Thyroid gland (tissue), 4 donors: ENCODE results near the gene MPST.

Source experiments
- POLR2A ChIP-seq, 2 donors: fragments of 450-650 bp; IDR thresholded peaks; one replicate each; pipeline ENCODE4 v1.6.1; 2017; ENCODE audit warnings: antibody characterized with exemption in 2 of 2, mild to moderate bottlenecking in 2 of 2, moderate library complexity in 1 of 2
- TF ChIP-seq, protein P1 (sequence below), 6 experiments: fragments of 200-600 bp in 3 of 6; fragments of 450-650 bp in 3 of 6; sonication (generic) in 3 of 6; IDR thresholded peaks; one replicate each; pipeline ENCODE4 v1.5.1; 2016 to 2019; ENCODE audit warnings: antibody characterized with exemption in 6 of 6, mild to moderate bottlenecking in 2 of 6, inconsistent platforms in 1 of 6, moderate library complexity in 1 of 6

DNA sequence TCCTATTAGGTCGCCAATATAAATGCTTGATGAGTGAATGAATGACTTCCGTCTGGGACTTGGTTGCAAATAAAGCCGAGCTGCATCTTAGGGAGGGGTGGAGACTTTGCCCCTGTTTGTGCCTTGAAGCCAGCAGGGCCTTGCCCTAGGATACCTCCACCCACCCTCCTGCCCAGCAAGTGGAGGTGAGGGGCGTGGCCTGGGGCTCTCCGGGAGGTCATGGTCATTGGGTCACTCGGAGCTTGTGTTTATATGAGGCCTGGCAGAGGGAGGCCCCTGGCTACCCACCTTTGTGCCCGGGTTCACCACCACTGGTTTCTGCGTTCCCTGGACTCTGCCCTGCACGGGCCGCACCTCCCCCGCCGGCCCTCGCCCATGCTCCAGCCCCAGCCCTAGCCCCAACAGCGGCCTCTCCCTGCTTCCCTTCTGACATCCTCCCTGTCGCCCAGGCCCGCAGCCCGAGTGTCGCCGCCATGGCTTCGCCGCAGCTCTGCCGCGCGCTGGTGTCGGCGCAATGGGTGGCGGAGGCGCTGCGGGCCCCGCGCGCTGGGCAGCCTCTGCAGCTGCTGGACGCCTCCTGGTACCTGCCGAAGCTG, 4.3 kb downstream of the MPST start:
- TF ChIP-seq, protein P1, sequence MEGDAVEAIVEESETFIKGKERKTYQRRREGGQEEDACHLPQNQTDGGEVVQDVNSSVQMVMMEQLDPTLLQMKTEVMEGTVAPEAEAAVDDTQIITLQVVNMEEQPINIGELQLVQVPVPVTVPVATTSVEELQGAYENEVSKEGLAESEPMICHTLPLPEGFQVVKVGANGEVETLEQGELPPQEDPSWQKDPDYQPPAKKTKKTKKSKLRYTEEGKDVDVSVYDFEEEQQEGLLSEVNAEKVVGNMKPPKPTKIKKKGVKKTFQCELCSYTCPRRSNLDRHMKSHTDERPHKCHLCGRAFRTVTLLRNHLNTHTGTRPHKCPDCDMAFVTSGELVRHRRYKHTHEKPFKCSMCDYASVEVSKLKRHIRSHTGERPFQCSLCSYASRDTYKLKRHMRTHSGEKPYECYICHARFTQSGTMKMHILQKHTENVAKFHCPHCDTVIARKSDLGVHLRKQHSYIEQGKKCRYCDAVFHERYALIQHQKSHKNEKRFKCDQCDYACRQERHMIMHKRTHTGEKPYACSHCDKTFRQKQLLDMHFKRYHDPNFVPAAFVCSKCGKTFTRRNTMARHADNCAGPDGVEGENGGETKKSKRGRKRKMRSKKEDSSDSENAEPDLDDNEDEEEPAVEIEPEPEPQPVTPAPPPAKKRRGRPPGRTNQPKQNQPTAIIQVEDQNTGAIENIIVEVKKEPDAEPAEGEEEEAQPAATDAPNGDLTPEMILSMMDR (IDR thresholded peaks at IDR 0.05), result no peak
- no peak for TF ChIP-seq POLR2A (IDR thresholded peaks at IDR 0.05)
